ENCODE measurements around the gene XRN1. TPM values are rescaled to one million over a fixed set of nuclear protein-coding genes. Genes with fewer than 3 reads are reported as not detected.

XRN1 gene
- total and polyA plus RNA-seq, 2 of the 8 experiments (the other 6 are each of a cell fraction or from before 2014, with no cell fraction given), result 1.9 to 17.2 TPM

DNA sequence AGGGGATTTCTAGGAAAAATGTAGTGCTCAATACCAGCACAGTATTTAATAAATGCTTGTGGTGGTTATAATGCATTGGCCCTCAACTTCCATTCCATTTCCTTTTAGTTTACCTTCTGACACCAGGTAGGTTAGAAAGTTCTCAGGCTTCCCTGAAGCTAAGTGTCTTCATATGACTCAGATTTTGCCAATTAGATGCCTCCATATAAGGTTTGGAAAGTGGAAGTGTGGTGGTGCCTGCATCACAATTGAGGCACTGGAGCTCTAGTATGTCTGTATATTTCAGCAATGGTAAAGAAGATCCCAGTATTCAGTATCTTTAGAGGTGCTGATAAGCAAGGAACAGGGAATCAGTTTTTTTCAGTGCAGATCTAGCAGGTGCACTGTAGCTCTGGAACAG is 18.3 kb downstream of the XRN1 start:
- no peak overlapping the region for H3K4me3 ChIP-seq (ENCODE audit: extremely low read depth in 1 of 4, insufficient read depth in 2 of 4, low read depth in 3 of 4, low read length in 4 of 4)
- no peak overlapping the region for H2BK15ac ChIP-seq (ENCODE audit: low read length)
- no peak overlapping the region for H4K5ac ChIP-seq (ENCODE audit: insufficient read length, low read depth, low read length)
- no peak overlapping the region for H2BK20ac ChIP-seq (ENCODE audit: low read length)
- no peak overlapping the region for H4K91ac ChIP-seq (replicated peaks; ENCODE audit: insufficient read length, low read length)
- no peaks in the 10 kb centered on the region for H3K27me3 ChIP-seq (replicated peaks in 1 of 4; ENCODE audit: control insufficient read depth in 3 of 4, extremely low read depth in 1 of 4, insufficient read depth in 3 of 4, low read length in 3 of 4)
- ChIA-PET CTCF (ENCODE audit: partially characterized antibody) (interaction anchor here (0.7 kb wide), 1 partner anchor 440 kb away, joined by 3 read pairs; no protein-coding TSS in a partner anchor), POLR2A (ENCODE audit: partially characterized antibody) (no interaction called here)
- no peak overlapping the region for H3K27ac ChIP-seq (ENCODE audit: low read depth, low read length)
- H3K18ac ChIP-seq (ENCODE audit: extremely low read depth, low read length), result no peak overlapping the region
- no peak overlapping the region for H3K9ac ChIP-seq (replicated peaks in 1 of 4; ENCODE audit: extremely low read depth in 1 of 4, low read depth in 3 of 4, low read length in 3 of 4)
- no peak overlapping the region for H2BK120ac ChIP-seq (replicated peaks; ENCODE audit: low read depth, low read length)
- H3K36me3 ChIP-seq (ENCODE audit: control insufficient read depth in 2 of 4, insufficient read depth in 4 of 4, low read length in 3 of 4), result peaks cover 0 to 8% (median 5%) of the 10 kb centered on the region in 4 experiments; a peak in 5 of 8 replicates
- H3K79me2 ChIP-seq (ENCODE audit: control insufficient read depth in 1 of 2, insufficient read depth in 2 of 2, low read length in 2 of 2), result 0 out of 4 replicates have a peak, but pooled peaks cover 0 to 4% of the 10 kb centered on the region in 2 experiments
- no peak overlapping the region for H2BK12ac ChIP-seq (ENCODE audit: low read depth, low read length)
- H3K23ac ChIP-seq (ENCODE audit: insufficient read length), result no peak overlapping the region
- H3K56ac ChIP-seq (replicated peaks; ENCODE audit: insufficient read length, low read depth, low read length), result no peak overlapping the region
- DNase-seq (ENCODE audit: low read depth in 1 of 2, low spot score in 2 of 2) (no peak), FAIRE-seq (no peak)
- no peaks in the 10 kb centered on the region for H3K9me3 ChIP-seq (ENCODE audit: insufficient read depth in 2 of 2, low read depth in 1 of 2, low read length in 1 of 2)
- H3K14ac ChIP-seq (ENCODE audit: insufficient read length), result no peak overlapping the region
- H3K23me2 ChIP-seq (ENCODE audit: low read depth, low read length), result no peaks in the 10 kb centered on the region
- no peaks in the 10 kb centered on the region for H4K20me1 ChIP-seq (replicated peaks in 1 of 2; ENCODE audit: control insufficient read depth in 1 of 2, insufficient read depth in 2 of 2, low read length in 2 of 2)
- no peaks in the 10 kb centered on the region for H3K4me1 ChIP-seq (replicated peaks in 1 of 4; ENCODE audit: control insufficient read depth in 3 of 4, insufficient read depth in 4 of 4, low read length in 3 of 4)
- H2BK5ac ChIP-seq (ENCODE audit: low read depth, low read length), result no peak overlapping the region
- no peaks in the 10 kb centered on the region for H3K79me1 ChIP-seq (ENCODE audit: low read depth, low read length)
- no peak overlapping the region for H3K4me2 ChIP-seq (ENCODE audit: insufficient read depth in 1 of 2, low read depth in 2 of 2, low read length in 2 of 2)
- no peak overlapping the region for H2AK5ac ChIP-seq (ENCODE audit: low read depth, low read length)
- TF ChIP-seq SIX5 (IDR thresholded peaks at IDR 0.05; ENCODE audit: low read depth, low read length) (no peak), NRF1 (IDR thresholded peaks at IDR 0.05; ENCODE audit: low read depth, low read length) (no peak), CHD1 (IDR thresholded peaks at IDR 0.05; ENCODE audit: low read depth, low read length) (no peak), POU5F1 (IDR thresholded peaks at IDR 0.05; ENCODE audit: low read depth, low read length) (no peak), ASH2L (IDR thresholded peaks at IDR 0.05; ENCODE audit: low read length) (no peak), ZNF274 (IDR thresholded peaks at IDR 0.05; ENCODE audit: borderline replicate concordance, extremely low read depth, low read length) (no peak), TAF7 (optimal IDR thresholded peaks at IDR 0.05; ENCODE audit: borderline replicate concordance, low read depth, low read length) (no peak), BCL11A (IDR thresholded peaks at IDR 0.05; ENCODE audit: low read depth in 2 of 2, low read length in 2 of 2) (no peak), PHF8 (conservative IDR thresholded peaks at IDR 0.05; ENCODE audit: low read depth, low read length) (no peak), CHD2 (IDR thresholded peaks at IDR 0.05; ENCODE audit: low read length) (no peak)
- TF ChIP-seq, protein P1, sequence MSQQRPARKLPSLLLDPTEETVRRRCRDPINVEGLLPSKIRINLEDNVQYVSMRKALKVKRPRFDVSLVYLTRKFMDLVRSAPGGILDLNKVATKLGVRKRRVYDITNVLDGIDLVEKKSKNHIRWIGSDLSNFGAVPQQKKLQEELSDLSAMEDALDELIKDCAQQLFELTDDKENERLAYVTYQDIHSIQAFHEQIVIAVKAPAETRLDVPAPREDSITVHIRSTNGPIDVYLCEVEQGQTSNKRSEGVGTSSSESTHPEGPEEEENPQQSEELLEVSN (IDR thresholded peaks at IDR 0.05), result no peak
- no peak overlapping the region for H3K4ac ChIP-seq (replicated peaks; ENCODE audit: insufficient read length, low read depth, low read length)
- H4K8ac ChIP-seq (ENCODE audit: extremely low read depth, insufficient read depth, low read length), result no peak overlapping the region
- no peak overlapping the region for H2AFZ ChIP-seq (ENCODE audit: low read length)
